ENCODE results near the gene RBMS3.

RBMS3 gene

GRCh38 chr3:30002797-30003196 lies 721.9 kb downstream of the RBMS3 start:
- H3K36me3 ChIP-seq (ENCODE audit: insufficient read depth, low read length), result no peaks in the 10 kb centered on the region
- H2AFZ ChIP-seq (ENCODE audit: low read length, unreplicated experiment), result no peak overlapping the region
- H3K4me1 ChIP-seq (ENCODE audit: control insufficient read depth, insufficient read depth, low read length, unreplicated experiment), result peaks cover 12% of the 10 kb centered on the region
- H3K27me3 ChIP-seq (ENCODE audit: insufficient read depth, low read length), result no peaks in the 10 kb centered on the region
- no peaks in the 10 kb centered on the region for H3K79me2 ChIP-seq (ENCODE audit: control insufficient read depth, insufficient read depth, low read length, unreplicated experiment)
- no peak overlapping the region for H3K27ac ChIP-seq (ENCODE audit: low read depth, low read length)
- H3K4me3 ChIP-seq (ENCODE audit: low read depth, low read length), result no peak overlapping the region

GRCh38 chr3:30003741-30004140 lies 722.9 kb downstream of the RBMS3 start:
- Histone ChIP-seq H3K27ac (ENCODE audit: low read depth, low read length) (no peak overlapping the region), H2AFZ (ENCODE audit: low read length, unreplicated experiment) (no peak overlapping the region), H3K4me1 (ENCODE audit: control insufficient read depth, insufficient read depth, low read length, unreplicated experiment) (peaks cover 12% of the 10 kb centered on the region), H3K36me3 (ENCODE audit: insufficient read depth, low read length) (no peaks in the 10 kb centered on the region), H3K4me3 (ENCODE audit: low read depth, low read length) (no peak overlapping the region), H3K79me2 (ENCODE audit: control insufficient read depth, insufficient read depth, low read length, unreplicated experiment) (no peaks in the 10 kb centered on the region), H3K27me3 (ENCODE audit: insufficient read depth, low read length) (no peaks in the 10 kb centered on the region)

DNA sequence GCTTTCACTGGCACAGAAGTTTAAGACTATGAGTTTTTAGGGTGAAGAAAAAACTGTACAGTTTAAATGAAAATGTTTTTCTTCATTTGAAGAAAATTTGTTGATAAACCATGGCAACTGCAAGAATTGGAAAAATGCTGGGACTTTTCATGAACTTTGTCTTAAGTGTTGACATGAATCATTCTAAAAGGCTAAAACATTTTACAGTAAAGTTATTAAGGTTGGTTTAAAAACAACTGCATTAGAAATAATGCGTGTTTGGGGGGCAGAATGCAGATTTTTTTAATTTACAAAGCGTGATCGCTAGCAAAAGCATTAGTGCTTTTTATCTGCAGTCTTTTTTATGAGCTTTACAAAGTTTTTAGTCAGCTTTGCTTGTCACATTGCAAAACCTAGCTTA lies 723.6 kb downstream of the RBMS3 start:
- Histone ChIP-seq H3K4me1 (ENCODE audit: control insufficient read depth, insufficient read depth, low read length, unreplicated experiment) (peaks cover 12% of the 10 kb centered on the region), H3K36me3 (ENCODE audit: insufficient read depth, low read length) (no peaks in the 10 kb centered on the region), H3K27ac (ENCODE audit: low read depth, low read length) (no peak overlapping the region)

DNA sequence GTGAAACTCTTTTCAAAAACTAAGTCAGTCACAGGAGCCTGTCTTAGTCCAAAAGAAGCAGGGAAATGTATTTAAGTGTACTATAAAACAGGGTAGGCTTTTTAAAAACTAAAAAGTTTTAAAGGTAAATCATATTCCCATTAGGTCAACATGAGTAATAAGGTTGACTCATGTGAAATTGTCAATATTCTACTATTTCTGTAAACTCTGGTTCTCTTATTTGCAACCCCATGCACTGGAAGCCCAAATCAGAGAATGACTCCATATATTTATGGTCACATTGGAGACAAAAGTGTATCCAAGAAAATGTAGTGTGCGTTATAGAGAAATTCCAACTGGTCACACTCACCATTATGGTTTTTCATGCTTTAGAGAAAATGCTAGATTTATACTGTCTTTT lies 725.2 kb downstream of the RBMS3 start:
- no peaks in the 10 kb centered on the region for H3K36me3 ChIP-seq (ENCODE audit: insufficient read depth, low read length)
- H3K79me2 ChIP-seq (ENCODE audit: control insufficient read depth, insufficient read depth, low read length, unreplicated experiment), result no peaks in the 10 kb centered on the region
- no peak overlapping the region for H3K27ac ChIP-seq (ENCODE audit: low read depth, low read length)
- no peak overlapping the region for H3K4me3 ChIP-seq (ENCODE audit: low read depth, low read length)
- H3K27me3 ChIP-seq (ENCODE audit: insufficient read depth, low read length), result no peaks in the 10 kb centered on the region
- H2AFZ ChIP-seq (ENCODE audit: low read length, unreplicated experiment), result no peak overlapping the region
- H3K4me1 ChIP-seq (ENCODE audit: control insufficient read depth, insufficient read depth, low read length, unreplicated experiment), result peaks cover 12% of the 10 kb centered on the region

More for the DNA sequence above, 723.6 kb downstream of the RBMS3 start:
- no peaks in the 10 kb centered on the region for H3K79me2 ChIP-seq (ENCODE audit: control insufficient read depth, insufficient read depth, low read length, unreplicated experiment)
- no peak overlapping the region for H2AFZ ChIP-seq (ENCODE audit: low read length, unreplicated experiment)
- H3K4me3 ChIP-seq (ENCODE audit: low read depth, low read length), result no peak overlapping the region
- no peaks in the 10 kb centered on the region for H3K27me3 ChIP-seq (ENCODE audit: insufficient read depth, low read length)

GRCh38 chr3:30007668-30008067 lies 726.8 kb downstream of the RBMS3 start:
- no peak overlapping the region for H2AFZ ChIP-seq (ENCODE audit: low read length, unreplicated experiment)
- no peaks in the 10 kb centered on the region for H3K27me3 ChIP-seq (ENCODE audit: insufficient read depth, low read length)
- peaks cover 12% of the 10 kb centered on the region for H3K4me1 ChIP-seq (ENCODE audit: control insufficient read depth, insufficient read depth, low read length, unreplicated experiment)
- H3K36me3 ChIP-seq (ENCODE audit: insufficient read depth, low read length), result no peaks in the 10 kb centered on the region
- H3K4me3 ChIP-seq (ENCODE audit: low read depth, low read length), result no peak overlapping the region
- H3K27ac ChIP-seq (ENCODE audit: low read depth, low read length), result no peak overlapping the region
- no peaks in the 10 kb centered on the region for H3K79me2 ChIP-seq (ENCODE audit: control insufficient read depth, insufficient read depth, low read length, unreplicated experiment)

GRCh38 chr3:30011237-30011803 lies 730.4 kb downstream of the RBMS3 start:
- no peaks in the 10 kb centered on the region for H3K79me2 ChIP-seq (ENCODE audit: control insufficient read depth, insufficient read depth, low read length, unreplicated experiment)
- H3K4me1 ChIP-seq (ENCODE audit: control insufficient read depth, insufficient read depth, low read length, unreplicated experiment), result peaks cover 10% of the 10 kb centered on the region
- H3K27ac ChIP-seq (ENCODE audit: low read depth, low read length), result no peak overlapping the region
- no peaks in the 10 kb centered on the region for H3K27me3 ChIP-seq (ENCODE audit: insufficient read depth, low read length)
- H3K36me3 ChIP-seq (ENCODE audit: insufficient read depth, low read length), result no peaks in the 10 kb centered on the region
- H2AFZ ChIP-seq (ENCODE audit: low read length, unreplicated experiment), result no peak overlapping the region
- H3K4me3 ChIP-seq (ENCODE audit: low read depth, low read length), result no peak overlapping the region

DNA sequence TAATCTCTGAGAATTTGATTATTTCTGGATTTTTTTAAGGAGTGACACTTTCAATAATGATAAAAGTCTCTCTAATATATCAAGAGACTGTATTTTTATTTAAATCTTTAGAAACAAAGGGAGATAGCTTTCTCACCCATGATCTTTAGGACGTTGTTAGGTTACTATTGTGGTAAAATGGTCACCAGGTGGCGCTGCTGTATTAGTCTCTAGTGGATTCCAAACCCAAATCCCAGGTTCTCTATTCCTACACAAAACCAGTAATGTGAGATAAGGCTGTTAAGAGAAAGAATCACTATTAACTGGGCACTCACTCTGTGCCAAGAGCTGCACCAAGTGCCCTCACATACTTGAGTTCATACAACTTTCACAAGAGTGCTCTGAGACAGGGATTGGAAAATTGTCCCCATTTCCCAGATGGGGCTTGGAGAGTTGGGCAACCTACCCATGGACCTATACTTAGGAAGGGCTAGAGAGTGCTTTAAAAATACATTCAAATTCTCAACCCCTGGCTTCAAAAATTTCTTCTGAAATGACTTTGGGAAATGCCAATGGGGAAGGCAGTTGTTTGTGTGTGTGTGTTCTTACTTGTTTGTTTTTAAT lies 732.2 kb downstream of the RBMS3 start:
- H3K36me3 ChIP-seq (ENCODE audit: insufficient read depth, low read length), result no peaks in the 10 kb centered on the region
- H3K27me3 ChIP-seq (ENCODE audit: insufficient read depth, low read length), result no peaks in the 10 kb centered on the region
- H3K27ac ChIP-seq (ENCODE audit: low read depth, low read length), result no peak overlapping the region
- no peak overlapping the region for H2AFZ ChIP-seq (ENCODE audit: low read length, unreplicated experiment)
- no peaks in the 10 kb centered on the region for H3K79me2 ChIP-seq (ENCODE audit: control insufficient read depth, insufficient read depth, low read length, unreplicated experiment)
- no peaks in the 10 kb centered on the region for H3K4me1 ChIP-seq (ENCODE audit: control insufficient read depth, insufficient read depth, low read length, unreplicated experiment)
- no peak overlapping the region for H3K4me3 ChIP-seq (ENCODE audit: low read depth, low read length)

DNA sequence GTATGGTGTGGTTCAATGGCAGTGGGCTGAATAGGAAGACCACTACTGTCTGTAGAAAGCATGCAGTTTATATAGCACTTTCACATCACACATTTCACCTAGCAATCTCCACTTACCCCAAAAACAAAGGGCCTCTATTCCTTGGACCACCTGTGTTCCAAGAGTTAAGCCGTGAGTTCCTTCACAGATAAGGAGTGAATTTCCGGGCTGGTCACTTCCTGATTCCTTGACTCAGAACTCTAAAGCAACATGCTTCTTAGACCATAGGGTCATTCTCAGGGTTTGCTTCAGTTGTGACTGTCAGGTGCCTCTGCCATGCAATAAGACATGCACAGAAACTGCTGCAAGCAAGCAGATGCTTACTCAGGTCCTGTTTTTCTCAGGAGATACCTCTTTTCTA lies 737.0 kb downstream of the RBMS3 start:
- Histone ChIP-seq H3K36me3 (ENCODE audit: insufficient read depth, low read length) (no peaks in the 10 kb centered on the region), H3K79me2 (ENCODE audit: control insufficient read depth, insufficient read depth, low read length, unreplicated experiment) (no peaks in the 10 kb centered on the region), H3K27me3 (ENCODE audit: insufficient read depth, low read length) (no peaks in the 10 kb centered on the region), H3K4me3 (ENCODE audit: low read depth, low read length) (no peak overlapping the region), H2AFZ (ENCODE audit: low read length, unreplicated experiment) (no peak overlapping the region), H3K27ac (ENCODE audit: low read depth, low read length) (no peak overlapping the region), H3K4me1 (ENCODE audit: control insufficient read depth, insufficient read depth, low read length, unreplicated experiment) (no peaks in the 10 kb centered on the region)

GRCh38 chr3:30020380-30020779 lies 739.5 kb downstream of the RBMS3 start:
- no peaks in the 10 kb centered on the region for H3K79me2 ChIP-seq (ENCODE audit: control insufficient read depth, insufficient read depth, low read length, unreplicated experiment)
- H2AFZ ChIP-seq (ENCODE audit: low read length, unreplicated experiment), result no peak overlapping the region
- H3K4me1 ChIP-seq (ENCODE audit: control insufficient read depth, insufficient read depth, low read length, unreplicated experiment), result no peaks in the 10 kb centered on the region
- no peaks in the 10 kb centered on the region for H3K36me3 ChIP-seq (ENCODE audit: insufficient read depth, low read length)
- no peaks in the 10 kb centered on the region for H3K27me3 ChIP-seq (ENCODE audit: insufficient read depth, low read length)
- H3K4me3 ChIP-seq (ENCODE audit: low read depth, low read length), result no peak overlapping the region
- H3K27ac ChIP-seq (ENCODE audit: low read depth, low read length), result no peak overlapping the region

- no peaks in the 10 kb centered on the region for H3K79me2 ChIP-seq (ENCODE audit: control insufficient read depth, insufficient read depth, low read length, unreplicated experiment)
- no peak overlapping the region for H2AFZ ChIP-seq (ENCODE audit: low read length, unreplicated experiment)
- no peak overlapping the region for H3K27ac ChIP-seq (ENCODE audit: low read depth, low read length)
- H3K36me3 ChIP-seq (ENCODE audit: insufficient read depth, low read length), result no peaks in the 10 kb centered on the region
- no peaks in the 10 kb centered on the region for H3K4me1 ChIP-seq (ENCODE audit: control insufficient read depth, insufficient read depth, low read length, unreplicated experiment)
- H3K4me3 ChIP-seq (ENCODE audit: low read depth, low read length), result no peak overlapping the region
- no peaks in the 10 kb centered on the region for H3K27me3 ChIP-seq (ENCODE audit: insufficient read depth, low read length)
Measured at GRCh38 chr3:30024466-30024865, 743.6 kb downstream of the RBMS3 start.

GRCh38 chr3:30026851-30027250 lies 746.0 kb downstream of the RBMS3 start:
- Histone ChIP-seq H3K36me3 (ENCODE audit: insufficient read depth, low read length) (no peaks in the 10 kb centered on the region), H2AFZ (ENCODE audit: low read length, unreplicated experiment) (no peak overlapping the region), H3K27me3 (ENCODE audit: insufficient read depth, low read length) (no peaks in the 10 kb centered on the region), H3K27ac (ENCODE audit: low read depth, low read length) (no peak overlapping the region), H3K4me1 (ENCODE audit: control insufficient read depth, insufficient read depth, low read length, unreplicated experiment) (no peaks in the 10 kb centered on the region), H3K4me3 (ENCODE audit: low read depth, low read length) (no peak overlapping the region), H3K79me2 (ENCODE audit: control insufficient read depth, insufficient read depth, low read length, unreplicated experiment) (no peaks in the 10 kb centered on the region)
